HG03521 (cell line): ENCODE measurements around the gene FADS2.

Experiments used
- ATAC-seq: cut with Tn5 transposase; IDR thresholded peaks from one replicate; pipeline ENCODE4 v1.9.1; 2021; ENCODE audit warnings: mild to moderate bottlenecking, moderate library complexity; ENCODE audit not compliant: unreplicated experiment

Gene FADS2

GRCh38 chr11:61844909-61845565 lies 16.9 kb downstream of the FADS2 start:
- no peak for ATAC-seq

- no peak for ATAC-seq
Measured at GRCh38 chr11:61846362-61847020, 18.4 kb downstream of the FADS2 start.

- ATAC-seq = no peak
Measured at GRCh38 chr11:61847914-61848581, 19.9 kb downstream of the FADS2 start.

GRCh38 chr11:61848631-61849030 lies 20.5 kb downstream of the FADS2 start:
- no peak for ATAC-seq

- ATAC-seq = no peak
Measured at GRCh38 chr11:61850687-61851086, 22.6 kb downstream of the FADS2 start.

- ATAC-seq = no peak
Measured at GRCh38 chr11:61851113-61851899, 23.2 kb downstream of the FADS2 start.

- no peak for ATAC-seq
Measured at GRCh38 chr11:61851900-61852295, 23.8 kb downstream of the FADS2 start.

GRCh38 chr11:61853698-61854169 lies 25.6 kb downstream of the FADS2 start:
- no peak for ATAC-seq

GRCh38 chr11:61854206-61854895 lies 26.3 kb downstream of the FADS2 start:
- ATAC-seq = no peak

- ATAC-seq = no peak
Measured at GRCh38 chr11:61854966-61855714, 27.0 kb downstream of the FADS2 start.

- no peak for ATAC-seq
Measured at GRCh38 chr11:61855939-61856680, 28.0 kb downstream of the FADS2 start.

GRCh38 chr11:61860054-61860903 lies 32.2 kb downstream of the FADS2 start:
- no peak for ATAC-seq

GRCh38 chr11:61861634-61862033 lies 33.5 kb downstream of the FADS2 start:
- no peak for ATAC-seq

- no peak for ATAC-seq
Measured at GRCh38 chr11:61862714-61863547, 34.8 kb downstream of the FADS2 start.

GRCh38 chr11:61863548-61864081 lies 35.5 kb downstream of the FADS2 start:
- no peak for ATAC-seq

- ATAC-seq = no peak
Measured at GRCh38 chr11:61864814-61865775, 37.0 kb downstream of the FADS2 start.
